ENCODE data around the gene ATF2. TPM values are rescaled to one million over a fixed set of nuclear protein-coding genes. Genes with fewer than 3 reads are reported as not detected.

The ATF2 gene
- total RNA-seq, 3 donors from 2014 or later (not counting 1 experiment from before 2014, with no cell fraction given): 66.7 to 76.5 (median 74.4) TPM

GRCh38 chr2:175143191-175143590 lies 24.8 kb downstream of the ATF2 start:
- Mint-ChIP-seq H3K4me1 (peaks cover 46% of the 10 kb centered on the region in 2 donors), H3K36me3 (no peaks in the 10 kb centered on the region), H3K4me3 (no peak overlapping the region), H3K27me3 (ENCODE audit: low read depth in 2 of 2) (no peaks in the 10 kb centered on the region), H3K27ac (no peak overlapping the region), H3K9me3 (no peaks in the 10 kb centered on the region)
- H3K9me3 ChIP-seq (ENCODE audit: control insufficient read depth, insufficient read depth, low read length): no peaks in the 10 kb centered on the region
- ATAC-seq (no peak), DNase-seq (no peak)
- H3K27ac ChIP-seq (ENCODE audit: low read length): no peak overlapping the region
- H3K4me1 ChIP-seq (ENCODE audit: control insufficient read depth, insufficient read depth, low read length): no peaks in the 10 kb centered on the region
- intact Hi-C loops (cut with micrococcal nuclease): no loop called here
- no peak for TF ChIP-seq CTCF (IDR thresholded peaks at IDR 0.05)
- H3K4me3 ChIP-seq (ENCODE audit: low read length): no peak overlapping the region
- H3K36me3 ChIP-seq (ENCODE audit: control insufficient read depth, insufficient read depth, low read length): peaks cover 4% of the 10 kb centered on the region
- no peaks in the 10 kb centered on the region for H3K27me3 ChIP-seq (ENCODE audit: control insufficient read depth, insufficient read depth, low read length)
- no CpG with 5 or more reads among the region's 1 CpG for WGBS (ENCODE audit: insufficient coverage)

GRCh38 chr2:175140332-175140731 lies 27.7 kb downstream of the ATF2 start:
- DNase-seq: no peak
- no peak overlapping the region for H3K27ac ChIP-seq (ENCODE audit: low read length)
- Mint-ChIP-seq H3K4me3 (no peak overlapping the region), H3K27me3 (ENCODE audit: low read depth in 2 of 2) (no peaks in the 10 kb centered on the region), H3K9me3 (no peaks in the 10 kb centered on the region), H3K36me3 (no peaks in the 10 kb centered on the region), H3K4me1 (peaks cover 66 to 67% of the 10 kb centered on the region in 2 donors), H3K27ac (peak overlapping the region in 1 of 2 donors; percentile 18)
- H3K27me3 ChIP-seq (ENCODE audit: control insufficient read depth, insufficient read depth, low read length): no peaks in the 10 kb centered on the region
- no peak overlapping the region for H3K4me3 ChIP-seq (ENCODE audit: low read length)
- WGBS (ENCODE audit: insufficient coverage): 86% methylated on average over 1 of the region's 2 CpGs
- intact Hi-C loops (cut with micrococcal nuclease): no loop called here
- H3K36me3 ChIP-seq (ENCODE audit: control insufficient read depth, insufficient read depth, low read length): peaks cover 3% of the 10 kb centered on the region
- TF ChIP-seq CTCF (IDR thresholded peaks at IDR 0.05): no peak
- H3K9me3 ChIP-seq (ENCODE audit: control insufficient read depth, insufficient read depth, low read length): no peaks in the 10 kb centered on the region
- no peaks in the 10 kb centered on the region for H3K4me1 ChIP-seq (ENCODE audit: control insufficient read depth, insufficient read depth, low read length)
- ATAC-seq: no peak

- H3K36me3 ChIP-seq (ENCODE audit: control insufficient read depth, insufficient read depth, low read length): peaks cover 15% of the 10 kb centered on the region
These were observed 30.2 kb downstream of the ATF2 start for GRCh38 chr2:175137793-175138192.

More at GRCh38 chr2:175137793-175138192, 30.2 kb downstream of the ATF2 start:
- no peak overlapping the region for H3K4me3 Mint-ChIP-seq
- no peak for TF ChIP-seq CTCF (IDR thresholded peaks at IDR 0.05)
- DNase-seq (no peak), ATAC-seq (no peak)
- Histone ChIP-seq H3K27ac (ENCODE audit: low read length) (no peak overlapping the region), H3K4me3 (ENCODE audit: low read length) (no peak overlapping the region), H3K27me3 (ENCODE audit: control insufficient read depth, insufficient read depth, low read length) (no peaks in the 10 kb centered on the region), H3K9me3 (ENCODE audit: control insufficient read depth, insufficient read depth, low read length) (no peaks in the 10 kb centered on the region), H3K4me1 (ENCODE audit: control insufficient read depth, insufficient read depth, low read length) (no peaks in the 10 kb centered on the region)
- intact Hi-C loops (cut with micrococcal nuclease): no loop called here
- H3K36me3 Mint-ChIP-seq: no peaks in the 10 kb centered on the region
- H3K27ac Mint-ChIP-seq: peak overlapping the region in 1 of 2 donors; percentile 66
- 100% methylated on average over 1 of the region's 2 CpGs for WGBS (ENCODE audit: insufficient coverage)
- peaks cover 56 to 63% of the 10 kb centered on the region in 2 donors for H3K4me1 Mint-ChIP-seq
- H3K9me3 Mint-ChIP-seq: no peaks in the 10 kb centered on the region
- H3K27me3 Mint-ChIP-seq (ENCODE audit: low read depth in 2 of 2): no peaks in the 10 kb centered on the region
